GM19099 (cell line): ENCODE measurements around the gene SDC4.

Experiments used
- POLR2A ChIP-seq: IDR thresholded peaks from 3 replicates; pipeline ENCODE4 v1.6.1; 2011; ENCODE audit warnings: low read depth; ENCODE audit not compliant: insufficient read length; ENCODE audit errors: extremely low read depth

The SDC4 gene, protein sequence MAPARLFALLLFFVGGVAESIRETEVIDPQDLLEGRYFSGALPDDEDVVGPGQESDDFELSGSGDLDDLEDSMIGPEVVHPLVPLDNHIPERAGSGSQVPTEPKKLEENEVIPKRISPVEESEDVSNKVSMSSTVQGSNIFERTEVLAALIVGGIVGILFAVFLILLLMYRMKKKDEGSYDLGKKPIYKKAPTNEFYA

DNA sequence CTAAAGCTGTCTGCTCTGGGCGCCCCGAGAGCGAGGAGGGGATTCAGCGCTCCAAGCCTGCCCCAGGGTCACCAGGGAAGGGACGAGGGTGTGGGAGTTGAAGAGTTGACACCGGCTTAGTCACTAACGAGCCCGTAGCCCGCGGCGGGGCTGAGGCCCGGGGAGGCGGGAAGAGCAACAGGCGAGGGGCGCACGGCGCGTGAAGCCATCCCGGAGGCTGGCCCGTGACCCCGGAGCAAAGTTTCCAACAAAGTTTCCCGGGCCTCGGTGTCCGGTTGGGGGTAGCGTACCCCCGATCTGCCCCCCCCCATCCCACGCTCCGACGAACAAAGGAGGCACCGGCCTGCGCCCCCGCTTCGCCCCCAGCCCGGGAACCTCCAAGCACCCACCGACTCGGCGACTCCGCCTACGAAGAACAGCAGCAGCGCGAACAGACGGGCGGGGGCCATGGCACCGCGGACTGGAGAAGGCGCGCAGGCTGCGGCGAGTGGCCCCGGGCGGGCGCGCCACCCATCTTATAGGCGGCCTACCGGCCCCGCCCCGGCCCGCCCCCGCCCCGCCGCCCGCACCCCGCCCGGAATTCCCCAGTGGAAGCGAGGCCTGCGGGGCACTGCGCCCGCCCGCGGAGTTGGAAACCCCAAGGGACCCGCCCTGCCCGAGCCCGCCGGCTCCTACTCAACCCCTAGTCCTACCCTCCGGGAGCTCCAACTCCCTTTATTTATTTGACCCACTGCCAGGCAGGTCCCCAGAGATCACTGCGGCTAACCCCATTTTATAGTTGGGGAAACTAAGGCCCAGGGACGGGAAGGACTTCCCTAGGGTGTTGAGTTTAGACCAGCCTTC, at the start of gene SDC4:
Gene SDC4, minus strand, starts transcription at position 489 of the 843 bp plus-strand sequence. Its CDS starts 40 bp downstream, at position 449.
- TF ChIP-seq POLR2A = peak; percentile 97

DNA sequence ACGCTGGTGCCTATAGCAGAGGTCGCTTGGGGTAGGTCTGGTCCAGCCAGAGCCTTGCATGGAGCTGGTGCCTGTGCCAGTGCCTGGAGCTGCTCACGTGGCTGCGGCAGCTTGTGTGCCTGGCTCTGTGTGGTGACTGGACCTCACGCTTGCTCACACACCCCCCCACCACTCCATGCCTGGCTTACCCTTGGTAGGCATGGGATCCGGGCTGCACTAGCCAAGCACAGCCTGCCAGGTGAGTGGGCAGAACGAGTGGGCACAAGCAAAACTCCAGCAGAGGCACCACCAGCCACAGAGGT, 46.8 kb upstream of the SDC4 start:
- no peak for TF ChIP-seq POLR2A

DNA sequence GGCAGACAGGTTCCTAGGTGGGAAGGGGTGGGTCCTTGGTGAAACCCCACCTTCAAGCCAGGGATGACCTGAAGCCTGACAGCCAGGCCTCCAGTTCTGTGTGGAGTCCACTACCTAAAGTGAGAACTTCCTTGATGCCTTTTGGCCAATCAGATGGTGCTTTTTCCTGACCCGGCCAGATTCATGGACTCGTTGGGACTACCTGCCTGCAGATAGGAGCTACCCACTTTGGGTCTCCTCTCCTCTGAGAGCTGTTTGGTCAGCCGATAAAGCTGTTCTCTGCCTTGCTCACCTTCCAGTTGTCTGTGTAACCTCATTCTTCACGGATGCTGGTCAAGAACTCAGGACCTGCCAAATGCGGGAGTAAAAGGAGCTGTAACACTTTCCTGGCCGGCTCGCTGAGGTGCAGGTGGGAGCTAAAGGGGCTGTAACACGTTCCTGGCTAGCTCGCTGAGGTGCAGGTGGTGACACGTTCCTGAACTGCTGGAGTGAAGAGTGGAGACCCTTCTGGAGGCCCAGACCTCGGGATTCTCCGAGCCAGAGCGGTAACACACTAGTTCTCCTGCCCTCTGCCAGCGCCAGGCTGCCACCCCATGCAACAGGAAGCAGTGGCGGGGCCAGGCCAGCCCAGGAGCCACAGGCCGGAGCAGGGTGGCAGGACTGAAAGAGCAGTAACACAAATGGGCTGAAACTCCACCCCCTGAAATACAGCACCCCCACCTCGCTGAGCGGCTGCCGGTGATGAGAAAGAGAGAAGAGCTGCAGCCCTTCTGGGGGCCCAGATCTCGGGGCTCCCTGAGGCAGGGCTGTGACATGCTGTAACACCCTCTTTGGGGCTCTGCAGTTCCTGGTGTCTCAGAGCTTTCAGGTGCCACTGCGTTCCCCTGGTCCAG, 46.2 kb upstream of the SDC4 start:
- no peak for TF ChIP-seq POLR2A

DNA sequence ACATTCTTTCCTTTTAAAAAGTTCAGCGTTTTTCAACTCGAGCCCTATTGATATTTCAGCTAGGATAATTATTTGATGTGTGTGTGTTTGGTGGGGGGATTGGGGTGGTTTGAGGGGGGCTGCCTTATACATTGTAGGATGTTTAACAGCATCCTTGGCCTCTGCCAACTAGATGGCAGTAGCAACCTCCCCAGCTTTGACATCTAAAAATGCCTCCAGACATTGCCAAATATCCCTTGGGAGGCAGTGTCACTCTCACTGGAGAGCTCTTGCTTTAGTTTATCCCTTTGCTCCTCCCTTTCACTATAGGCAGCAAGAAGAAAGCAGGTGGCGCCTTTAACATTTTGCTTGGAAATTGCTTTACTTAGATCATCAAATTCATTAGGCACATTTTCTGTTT, 44.5 kb upstream of the SDC4 start:
- no peak for TF ChIP-seq POLR2A

DNA sequence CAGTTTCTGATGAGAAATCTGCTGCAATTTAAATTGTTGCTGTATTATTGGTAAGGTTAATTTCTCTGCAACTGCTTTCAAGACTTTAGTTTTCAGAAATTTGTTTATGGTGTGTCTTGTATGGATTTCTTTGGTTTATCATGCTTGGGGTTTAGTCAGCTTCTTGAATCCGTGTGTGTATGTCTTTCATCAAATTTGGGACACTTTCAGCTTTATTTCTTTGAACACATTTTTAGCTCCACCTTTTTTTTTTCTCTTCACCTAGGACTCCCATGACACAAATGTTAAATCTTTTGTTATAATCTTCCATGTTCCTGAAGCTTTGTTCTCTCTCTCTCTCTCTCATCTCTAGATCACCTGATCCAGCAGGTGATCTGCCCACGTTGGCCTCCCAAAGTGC, 43.3 kb upstream of the SDC4 start:
- TF ChIP-seq POLR2A = no peak

DNA sequence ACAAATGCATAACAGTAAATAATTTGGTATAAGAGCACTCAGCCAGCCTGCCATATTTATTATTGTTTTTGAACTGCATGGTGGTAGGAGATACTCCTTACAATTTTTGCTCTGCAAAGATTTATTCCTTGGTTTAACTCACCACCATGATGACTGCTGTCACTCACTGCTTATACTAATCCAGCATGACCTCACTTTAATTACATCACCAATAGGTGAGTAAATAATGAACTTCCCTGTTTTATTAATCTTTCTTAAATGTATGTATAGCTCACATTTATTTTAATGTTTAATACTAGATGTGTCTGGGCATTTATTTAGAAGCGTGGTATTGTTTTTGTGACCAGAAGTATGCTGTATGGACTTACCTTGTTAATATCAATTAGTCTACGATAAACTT, 42.7 kb upstream of the SDC4 start:
- no peak for TF ChIP-seq POLR2A

DNA sequence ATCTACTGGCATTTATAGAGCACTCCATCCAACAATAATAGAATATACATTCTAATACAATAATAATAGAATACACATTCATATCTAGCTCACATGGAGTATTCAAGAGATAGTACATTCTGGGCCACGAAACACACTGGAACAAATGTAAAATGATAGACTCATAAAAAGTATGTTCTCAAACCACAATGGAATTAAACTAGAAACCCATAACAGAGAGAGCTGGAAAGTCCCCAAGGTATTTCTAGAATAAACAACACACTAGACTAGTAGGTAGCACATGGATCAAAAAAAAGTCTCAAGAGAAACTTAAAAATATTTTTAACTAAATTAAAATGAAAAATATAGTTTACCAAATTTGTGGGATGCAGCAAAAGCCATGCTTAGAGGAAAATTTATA, 39.0 kb upstream of the SDC4 start:
- TF ChIP-seq POLR2A = no peak

DNA sequence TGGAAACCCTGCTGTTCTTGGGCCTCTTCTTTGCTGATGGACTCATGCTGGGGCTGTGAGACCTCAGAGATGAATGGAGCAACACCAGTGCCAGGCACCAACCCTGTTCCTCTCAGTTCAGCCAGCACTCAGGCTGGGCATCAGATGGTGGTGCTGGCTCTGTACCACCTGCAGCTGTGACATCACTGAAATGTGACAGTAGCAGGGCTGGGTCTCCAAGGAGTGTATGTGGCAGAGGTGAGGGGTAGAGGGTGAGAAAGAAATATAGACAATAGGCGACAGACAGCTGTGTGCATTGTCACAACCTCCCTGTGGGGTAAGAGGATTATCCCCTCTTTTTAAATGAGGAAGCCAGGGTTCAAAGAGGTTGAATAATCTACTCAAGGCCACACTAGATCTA, 30.0 kb upstream of the SDC4 start, which contains the start of gene TP53TG5:
Gene TP53TG5, minus strand, starts transcription at position 135 of the 400 bp plus-strand sequence. Its CDS starts 89 bp downstream, at position 46.
- TF ChIP-seq POLR2A = no peak

DNA sequence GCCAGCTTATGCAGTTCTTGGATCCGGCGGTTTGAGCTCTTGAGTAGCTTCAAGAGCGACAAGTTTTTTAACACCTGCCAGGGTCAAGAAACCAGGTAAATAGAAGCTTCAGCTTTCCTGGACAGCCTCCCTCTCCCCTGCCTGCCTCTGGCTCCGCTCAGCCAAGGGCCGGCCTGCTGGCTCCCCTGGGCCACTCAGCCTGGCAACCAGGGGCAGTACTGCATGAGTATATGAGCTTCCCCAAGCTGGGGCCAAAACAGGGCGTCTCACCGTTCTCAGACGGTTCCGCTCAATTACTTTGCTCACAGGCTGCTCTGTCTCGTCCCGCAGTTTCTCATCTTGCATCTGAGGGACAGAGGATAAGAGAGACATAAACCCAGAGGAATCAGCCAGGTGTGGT, 29.0 kb upstream of the SDC4 start:
- no peak for TF ChIP-seq POLR2A

DNA sequence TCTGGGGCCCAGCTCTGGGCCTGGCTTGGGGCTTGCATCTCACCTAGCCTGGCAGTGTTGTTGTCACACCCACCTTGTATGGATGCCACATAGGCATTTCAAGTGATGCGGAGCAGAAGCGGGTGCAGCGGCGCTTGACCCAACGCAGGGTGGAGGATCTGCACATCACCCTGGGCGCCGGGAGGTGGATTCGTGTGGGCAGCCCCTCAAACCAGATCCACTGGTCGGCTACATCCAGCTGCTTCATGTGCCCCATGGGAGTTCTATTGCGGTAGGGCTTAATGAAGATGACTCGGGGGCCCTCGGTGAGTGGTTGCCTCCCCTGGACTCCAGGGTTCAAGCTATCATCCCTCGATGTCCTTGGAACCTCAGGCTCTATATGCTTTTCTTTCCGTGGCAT, 26.7 kb upstream of the SDC4 start:
- no peak for TF ChIP-seq POLR2A

DNA sequence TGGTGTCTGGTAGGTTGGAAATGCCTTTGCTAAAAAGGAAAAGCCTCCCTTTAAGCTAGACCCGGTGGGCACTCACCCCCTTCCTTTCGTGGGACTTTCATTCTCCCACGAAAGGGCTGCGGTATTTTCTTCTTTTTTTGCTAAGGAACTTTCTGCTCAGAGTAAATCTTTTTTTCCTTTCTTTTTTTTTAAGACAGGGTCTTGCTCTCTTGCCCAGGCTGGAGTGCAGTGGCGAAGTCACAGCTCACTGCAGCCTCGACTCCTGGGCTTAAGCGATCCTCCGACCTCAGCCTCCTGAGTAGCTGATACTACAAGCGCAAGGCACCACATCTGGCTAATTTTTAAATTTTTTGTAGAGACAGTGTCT, 25.9 kb upstream of the SDC4 start:
- TF ChIP-seq POLR2A = no peak

DNA sequence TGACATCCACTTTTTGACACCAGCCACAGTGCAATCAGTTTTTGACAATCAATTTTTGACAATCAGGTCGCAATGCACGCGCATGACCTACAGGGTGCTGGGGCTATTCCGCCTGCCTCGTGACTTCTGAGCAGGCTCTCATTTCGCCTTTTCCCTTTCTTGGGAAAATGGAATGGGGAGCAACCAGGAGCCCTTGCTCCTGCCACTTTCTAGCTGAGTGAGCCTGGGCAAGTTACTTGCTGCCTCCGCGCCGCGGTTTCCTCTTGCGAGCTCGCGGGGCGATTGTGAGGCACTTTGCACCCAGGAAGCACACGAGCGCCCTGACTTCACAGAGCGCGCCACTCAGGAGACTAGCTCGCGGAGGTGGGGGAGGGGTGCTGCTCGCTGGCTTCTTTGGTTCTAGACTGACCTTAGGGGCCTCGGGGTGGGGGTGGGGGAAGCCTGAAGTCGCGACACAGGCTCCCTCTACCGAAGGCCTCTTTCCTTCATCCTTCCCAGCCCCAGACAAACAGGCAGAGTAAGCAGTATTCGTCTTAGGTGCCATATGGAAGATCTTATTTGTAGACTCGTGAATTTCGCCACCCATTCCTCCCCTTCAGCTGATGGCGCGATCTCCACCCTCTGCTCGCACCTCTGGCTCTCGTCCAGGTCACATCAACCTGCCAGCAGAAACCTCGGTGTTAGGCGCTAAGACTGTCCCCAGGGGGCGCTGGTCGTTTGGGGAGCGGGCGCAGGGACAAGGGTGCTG, 25.3 kb upstream of the SDC4 start:
- TF ChIP-seq POLR2A = no peak

DNA sequence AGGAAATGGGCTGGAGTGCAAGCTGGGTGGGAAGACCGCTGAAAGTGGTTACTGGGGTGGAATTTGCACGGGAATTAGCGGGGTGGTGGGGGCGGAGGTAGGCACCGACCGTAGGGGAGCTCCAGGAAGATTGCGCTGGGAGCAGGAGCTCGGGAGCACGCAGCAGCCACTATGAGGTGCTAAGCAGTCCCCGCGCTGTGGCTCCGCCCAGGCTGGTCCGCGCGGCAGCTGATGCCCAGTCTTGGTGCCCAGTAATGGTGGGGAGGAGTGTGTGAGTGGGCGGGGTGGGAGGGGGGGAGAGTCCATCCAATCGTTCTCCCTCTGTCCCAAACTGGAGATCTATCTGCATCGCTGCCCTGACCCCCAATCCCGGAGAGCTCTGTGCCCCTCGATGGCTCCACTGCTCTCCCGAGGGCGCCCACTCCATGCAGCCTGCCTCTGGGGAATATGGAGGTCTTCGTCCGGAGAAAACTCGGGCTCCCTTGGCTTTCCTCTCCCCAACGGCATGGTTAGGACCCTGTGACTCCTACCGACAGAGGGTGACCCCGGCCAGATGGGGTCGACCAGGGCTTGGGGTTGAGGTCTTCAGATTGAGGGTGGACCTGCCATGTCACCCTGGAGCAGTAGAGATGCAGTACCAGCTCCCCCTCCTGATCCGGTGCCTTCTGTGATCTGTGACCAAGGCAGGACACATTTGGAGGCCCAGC, 24.6 kb upstream of the SDC4 start:
- TF ChIP-seq POLR2A = no peak

DNA sequence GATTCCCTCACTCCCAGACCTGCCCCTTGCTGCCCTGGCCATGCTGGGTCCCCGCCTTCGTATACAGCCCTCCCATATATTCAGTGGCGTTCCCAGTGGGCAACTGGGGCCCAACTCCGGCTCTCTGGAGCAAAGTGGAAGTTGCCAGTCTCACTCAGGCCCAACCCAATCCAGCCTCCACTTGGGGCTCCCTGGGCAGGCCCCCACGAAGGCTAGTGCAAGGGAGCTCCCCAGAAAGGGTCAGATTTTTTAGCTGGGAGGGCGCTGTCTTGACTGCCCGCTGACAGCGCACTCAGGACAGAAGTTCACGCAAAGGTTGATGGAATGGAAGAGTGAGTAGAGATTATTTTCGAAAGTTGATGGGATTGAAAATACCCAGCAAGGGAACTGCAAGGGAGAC, 24.0 kb upstream of the SDC4 start:
- TF ChIP-seq POLR2A = no peak
